Esophagus muscularis mucosa (tissue), 4 donors: ENCODE results near the gene GCNT4. TPM values are rescaled to one million over a fixed set of nuclear protein-coding genes. Genes with fewer than 3 reads are reported as not detected.
A peak's percentile ranks its signal among the peaks of the same experiment; 100 is the strongest.

ENCODE experiments used
- DNase-seq: peaks from one replicate; pipeline ENCODE4 v3.0.0-alpha.2; 2017; ENCODE audit errors: extremely low spot score
- H3K27ac ChIP-seq, 4 donors: fragments of 200-600 bp; sonication (generic); replicated peaks in 1 of 4; 1 replicate in 3 of 4; 2 replicates in 1 of 4; pipeline ENCODE4 v1.5.1; 2016 to 2019; ENCODE audit warnings: mild to moderate bottlenecking in 1 of 4
- H3K27me3 ChIP-seq, 4 donors: fragments of 200-600 bp; sonication (generic); one replicate each; pipeline versions ENCODE4 v1.5.1 to v1.6.0; 2016 to 2019
- H3K36me3 ChIP-seq, 4 donors: fragments of 200-600 bp; sonication (generic); one replicate each; pipeline ENCODE4 v1.5.1; 2016 to 2019
- H3K4me1 ChIP-seq, 4 donors: fragments of 200-600 bp; sonication (generic); one replicate each; pipeline ENCODE4 v1.5.1; 2016 to 2019
- H3K4me3 ChIP-seq, 4 donors: fragments of 200-600 bp; sonication (generic); 1 replicate in 2 of 4; 2 replicates in 2 of 4; pipeline ENCODE4 v1.5.1; 2016 to 2019; ENCODE audit warnings: mild to moderate bottlenecking in 4 of 4, moderate library complexity in 1 of 4
- H3K9me3 ChIP-seq, 4 donors: fragments of 200-600 bp; sonication (generic); 1 replicate in 3 of 4; 2 replicates in 1 of 4; pipeline ENCODE4 v1.5.1; 2016 to 2019
- EP300 ChIP-seq: sonication (generic); formaldehyde crosslinking; IDR thresholded peaks from one replicate; pipeline ENCODE4 v1.6.1; 2017; ENCODE audit warnings: antibody characterized with exemption
- POLR2A ChIP-seq: fragments of 450-650 bp; IDR thresholded peaks from one replicate; pipeline ENCODE4 v1.6.1; 2017; ENCODE audit warnings: antibody characterized with exemption, moderate library complexity, mild to moderate bottlenecking, low read depth
- POLR2AphosphoS5 ChIP-seq, 2 donors: sonication (generic); formaldehyde crosslinking; IDR thresholded peaks; one replicate each; pipeline ENCODE4 v1.6.1; 2017; ENCODE audit warnings: antibody characterized with exemption in 2 of 2
- WGBS: methylation state at CpG from one replicate; pipeline ENCODE4 v1.1.5; 2018; 5-methylcytosine and 5-hydroxymethylcytosine counted together
- intact Hi-C: fragments of 100-400 bp; cut with DNase I; formaldehyde crosslinking; loops from one replicate; pipeline ENCODE4 v1.15.1; 2023
- total RNA-seq, 4 donors: library from RNA; depleted of rRNA; stranded (reverse); fragments of >200 nt; gene quantifications; one replicate each; pipeline versions ENCODE4 v1.1.0 to v1.2.1, GENCODE V29; 2016
- TF ChIP-seq, protein P1 (sequence below), 3 experiments: fragments of 200-600 bp in 2 of 3; fragments of 450-650 bp in 1 of 3; sonication (generic) in 2 of 3; IDR thresholded peaks; one replicate each; pipeline ENCODE4 v1.5.1; 2017 to 2019; ENCODE audit warnings: antibody characterized with exemption in 3 of 3, mild to moderate bottlenecking in 2 of 3, moderate library complexity in 1 of 3

Gene GCNT4
- total RNA-seq, 4 donors from 2014 or later: 3.6 to 7.8 (median 4.9) TPM

DNA sequence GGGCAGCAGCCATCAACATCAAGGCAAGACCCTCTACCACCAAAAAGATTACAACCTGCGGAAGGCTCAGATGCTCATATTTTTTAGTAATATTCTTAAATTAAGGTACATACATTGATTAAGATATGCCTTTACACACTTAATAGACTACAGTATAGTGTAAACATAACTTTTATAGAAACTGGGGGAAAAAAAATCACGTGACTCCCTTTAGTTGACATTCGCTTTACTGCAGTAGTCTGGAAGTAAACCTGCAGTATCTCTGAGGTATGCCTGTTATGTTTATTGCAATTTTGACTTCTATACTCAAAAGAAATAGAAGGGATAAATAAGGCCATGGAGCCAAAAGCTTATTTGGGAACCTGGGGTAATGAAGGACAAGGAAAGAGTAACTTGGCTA, 15.1 kb upstream of the GCNT4 start:
- WGBS: 97% methylated on average over 3 of the region's 3 CpGs
- H3K4me1 ChIP-seq: no peaks in the 10 kb centered on the region

DNA sequence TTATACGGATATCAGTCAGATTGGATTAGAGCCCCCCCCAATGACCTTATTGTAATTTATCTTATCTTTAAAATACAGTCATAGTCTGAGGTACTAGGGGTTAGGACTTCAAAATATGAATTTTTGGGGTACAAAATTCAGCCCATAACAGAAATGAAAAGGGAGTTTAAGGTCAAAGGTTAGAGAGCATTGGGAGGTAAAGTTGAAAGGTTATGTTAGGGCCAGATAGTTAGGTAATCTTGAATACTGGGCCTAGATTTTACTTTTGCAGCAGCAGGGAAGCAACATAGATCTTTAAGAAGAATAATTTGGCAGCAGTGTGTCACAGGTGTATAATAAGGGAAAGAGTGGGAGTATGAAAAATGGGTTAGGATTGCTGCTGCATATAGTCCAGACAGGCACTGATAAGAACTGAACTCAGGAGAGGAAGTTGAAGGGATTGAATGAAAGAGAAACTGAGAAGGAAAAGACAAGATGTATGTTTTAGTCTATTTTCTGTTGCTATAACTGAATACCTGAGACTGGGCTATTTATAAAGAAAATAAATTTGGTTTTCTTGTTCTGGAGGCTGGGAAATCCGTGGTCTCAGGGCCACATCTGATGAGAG, 10.7 kb upstream of the GCNT4 start:
- H3K27ac ChIP-seq: no peak overlapping the region
- intact Hi-C loops: no loop called here
- no peaks in the 10 kb centered on the region for H3K27me3 ChIP-seq
- no peaks in the 10 kb centered on the region for H3K9me3 ChIP-seq
- TF ChIP-seq POLR2A (no peak), POLR2AphosphoS5 (IDR thresholded peaks at IDR 0.05) (no peak), EP300 (no peak)
- TF ChIP-seq, protein P1, sequence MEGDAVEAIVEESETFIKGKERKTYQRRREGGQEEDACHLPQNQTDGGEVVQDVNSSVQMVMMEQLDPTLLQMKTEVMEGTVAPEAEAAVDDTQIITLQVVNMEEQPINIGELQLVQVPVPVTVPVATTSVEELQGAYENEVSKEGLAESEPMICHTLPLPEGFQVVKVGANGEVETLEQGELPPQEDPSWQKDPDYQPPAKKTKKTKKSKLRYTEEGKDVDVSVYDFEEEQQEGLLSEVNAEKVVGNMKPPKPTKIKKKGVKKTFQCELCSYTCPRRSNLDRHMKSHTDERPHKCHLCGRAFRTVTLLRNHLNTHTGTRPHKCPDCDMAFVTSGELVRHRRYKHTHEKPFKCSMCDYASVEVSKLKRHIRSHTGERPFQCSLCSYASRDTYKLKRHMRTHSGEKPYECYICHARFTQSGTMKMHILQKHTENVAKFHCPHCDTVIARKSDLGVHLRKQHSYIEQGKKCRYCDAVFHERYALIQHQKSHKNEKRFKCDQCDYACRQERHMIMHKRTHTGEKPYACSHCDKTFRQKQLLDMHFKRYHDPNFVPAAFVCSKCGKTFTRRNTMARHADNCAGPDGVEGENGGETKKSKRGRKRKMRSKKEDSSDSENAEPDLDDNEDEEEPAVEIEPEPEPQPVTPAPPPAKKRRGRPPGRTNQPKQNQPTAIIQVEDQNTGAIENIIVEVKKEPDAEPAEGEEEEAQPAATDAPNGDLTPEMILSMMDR (IDR thresholded peaks at IDR 0.05): no peak
- peaks cover 0 to 5% (median 0%) of the 10 kb centered on the region in 4 donors for H3K4me1 ChIP-seq
- no peak overlapping the region for H3K4me3 ChIP-seq
- DNase-seq: no peak
- 78% methylated on average over 2 of the region's 2 CpGs for WGBS
- no peaks in the 10 kb centered on the region for H3K36me3 ChIP-seq

More for the DNA sequence above, 15.1 kb upstream of the GCNT4 start:
- no peak overlapping the region for H3K4me3 ChIP-seq
- H3K27me3 ChIP-seq: no peaks in the 10 kb centered on the region
- no peaks in the 10 kb centered on the region for H3K9me3 ChIP-seq
- intact Hi-C loops: no loop called here
- no peak for DNase-seq
- no peak overlapping the region for H3K27ac ChIP-seq
- no peak for TF ChIP-seq POLR2AphosphoS5 (IDR thresholded peaks at IDR 0.05)
- no peak for TF ChIP-seq POLR2A
- TF ChIP-seq EP300: no peak
- H3K36me3 ChIP-seq: no peaks in the 10 kb centered on the region

DNA sequence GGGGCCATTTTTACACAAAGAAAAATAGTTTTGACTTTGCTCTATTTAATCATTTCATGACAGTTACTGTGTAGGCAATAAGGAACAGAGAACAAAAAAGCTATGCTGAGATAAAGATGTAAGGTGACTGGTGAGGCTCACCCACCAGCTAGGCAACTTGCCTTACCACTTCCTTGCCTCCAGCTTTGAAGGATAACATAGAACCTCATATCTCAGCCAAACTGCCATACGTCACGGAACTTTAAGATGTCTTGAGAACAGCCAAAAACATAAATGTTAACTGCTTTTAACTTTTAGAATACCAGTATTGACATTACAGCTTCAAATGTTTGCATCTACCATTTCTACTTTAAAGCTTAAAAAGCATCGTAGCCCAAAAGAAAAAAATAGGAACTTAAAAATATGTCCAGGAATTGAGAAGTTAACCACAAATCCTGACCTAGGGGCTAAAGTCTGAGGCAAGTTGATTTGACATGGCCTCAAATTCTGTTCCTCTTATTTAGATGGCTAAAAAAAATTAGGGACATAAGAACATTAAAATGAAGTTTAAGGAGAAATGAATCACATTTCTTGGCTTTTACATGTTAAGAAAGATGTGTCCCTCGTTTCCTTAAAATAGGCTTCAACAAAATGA, 7.7 kb upstream of the GCNT4 start:
- intact Hi-C loops: loop anchor here (5.0 to 10.0 kb wide), 3 partner anchors 277 to 625 kb away; partner anchors contain the start of gene HMGCR
- 80% methylated on average over 4 of the region's 4 CpGs for WGBS
- no peak for DNase-seq
- no peaks in the 10 kb centered on the region for H3K27me3 ChIP-seq
- no peaks in the 10 kb centered on the region for H3K36me3 ChIP-seq
- TF ChIP-seq EP300 (no peak), POLR2A (no peak), POLR2AphosphoS5 (IDR thresholded peaks at IDR 0.05) (no peak)
- TF ChIP-seq, protein P1 (IDR thresholded peaks at IDR 0.05): no peak
- no peak overlapping the region for H3K27ac ChIP-seq
- no peak overlapping the region for H3K4me3 ChIP-seq
- H3K4me1 ChIP-seq: peaks cover 0 to 14% (median 10%) of the 10 kb centered on the region in 4 donors
- H3K9me3 ChIP-seq: no peaks in the 10 kb centered on the region

DNA sequence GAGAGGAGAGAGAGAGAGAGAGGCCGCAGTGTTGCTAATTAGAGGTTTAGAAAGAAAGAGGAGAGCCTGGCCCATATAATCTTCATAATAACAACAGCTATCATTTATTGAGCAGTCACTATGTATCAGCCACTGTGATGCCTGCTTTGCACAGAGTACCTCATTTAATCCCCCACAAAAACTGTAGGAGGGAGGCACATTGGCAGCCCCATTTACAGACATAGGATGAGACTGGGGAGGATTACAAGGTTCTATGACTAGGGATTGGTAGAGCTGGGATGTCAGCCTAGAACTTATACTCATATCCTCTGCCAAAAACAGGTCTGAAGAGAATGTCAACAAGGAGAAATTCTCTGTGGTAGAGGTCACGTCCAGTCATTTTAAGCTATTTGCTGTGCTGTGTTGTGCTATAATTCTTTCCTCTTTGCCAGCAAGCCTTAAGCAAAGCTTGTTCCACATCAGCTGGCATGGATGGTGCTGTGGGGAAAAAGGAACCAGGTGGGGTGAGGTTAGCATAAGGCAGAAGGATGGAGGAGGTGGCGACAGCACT, 6.7 kb upstream of the GCNT4 start:
- Histone ChIP-seq H3K27ac (peak overlapping the region in 1 of 4 donors; percentile 6), H3K36me3 (no peaks in the 10 kb centered on the region), H3K27me3 (no peaks in the 10 kb centered on the region), H3K4me3 (no peak overlapping the region), H3K4me1 (peaks cover 7 to 24% (median 19%) of the 10 kb centered on the region in 4 donors), H3K9me3 (no peaks in the 10 kb centered on the region)
- 78% methylated on average over 3 of the region's 3 CpGs for WGBS
- intact Hi-C loops: loop anchor here (5.0 to 10.0 kb wide), 3 partner anchors 278 to 626 kb away; partner anchors contain the start of gene HMGCR
- TF ChIP-seq POLR2AphosphoS5 (IDR thresholded peaks at IDR 0.05) (no peak), EP300 (no peak), POLR2A (no peak)
- TF ChIP-seq, protein P1 (IDR thresholded peaks at IDR 0.05): no peak
- DNase-seq: no peak

DNA sequence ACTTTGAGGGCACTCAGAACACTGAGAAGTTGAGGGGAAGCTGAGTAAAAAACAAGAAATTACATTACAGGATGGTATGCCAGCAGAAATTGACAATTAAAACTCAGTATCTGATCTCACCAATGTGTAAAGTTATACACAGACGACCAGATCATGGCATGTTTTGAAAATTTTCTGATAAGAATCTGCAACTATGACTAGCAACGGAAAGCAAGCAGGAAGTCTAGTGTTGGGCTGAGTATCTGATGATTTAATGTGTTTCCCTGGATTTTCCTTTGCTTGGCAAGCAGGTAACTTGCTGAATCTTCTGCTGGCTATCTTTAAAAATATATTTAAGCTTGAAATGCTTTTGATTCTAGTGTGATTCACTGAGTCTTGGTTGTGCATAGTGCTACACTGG, 5.2 kb upstream of the GCNT4 start:
- no peak for DNase-seq
- H3K4me1 ChIP-seq: peaks cover 7 to 25% (median 20%) of the 10 kb centered on the region in 4 donors
- no peaks in the 10 kb centered on the region for H3K36me3 ChIP-seq
- H3K27ac ChIP-seq: no peak overlapping the region
- H3K9me3 ChIP-seq: no peaks in the 10 kb centered on the region
- no peak overlapping the region for H3K4me3 ChIP-seq
- intact Hi-C loops: loop anchor here (5.0 to 10.0 kb wide), 3 partner anchors 280 to 627 kb away; partner anchors contain the start of gene HMGCR
- no peaks in the 10 kb centered on the region for H3K27me3 ChIP-seq
- TF ChIP-seq EP300 (no peak), POLR2A (no peak), POLR2AphosphoS5 (IDR thresholded peaks at IDR 0.05) (no peak)
- TF ChIP-seq, protein P1 (IDR thresholded peaks at IDR 0.05): no peak
- WGBS: 58% methylated on average over 2 of the region's 2 CpGs
